Stimulated activated CD8-positive, alpha-beta memory T cell treated with anti-CD3 and anti-CD28 coated beads, Interleukin-4, amount 100 ng/mL, for 1 hour (primary cell): Measurements from ENCODE around the gene BCAN.
A peak's percentile ranks its signal among the peaks of the same experiment; 100 is the strongest.
"Not testable (repeated sequence)": the region's sequence is repeated elsewhere in the genome, so short reads cannot be mapped to it uniquely, and the experiment has no call there.

Experiments
- DNase-seq, 2 donors: peaks; one replicate each; pipeline ENCODE4 v3.0.0-alpha.2; 2020; ENCODE audit warnings: low read depth in 2 of 2, low spot score in 1 of 2

The BCAN gene, protein sequence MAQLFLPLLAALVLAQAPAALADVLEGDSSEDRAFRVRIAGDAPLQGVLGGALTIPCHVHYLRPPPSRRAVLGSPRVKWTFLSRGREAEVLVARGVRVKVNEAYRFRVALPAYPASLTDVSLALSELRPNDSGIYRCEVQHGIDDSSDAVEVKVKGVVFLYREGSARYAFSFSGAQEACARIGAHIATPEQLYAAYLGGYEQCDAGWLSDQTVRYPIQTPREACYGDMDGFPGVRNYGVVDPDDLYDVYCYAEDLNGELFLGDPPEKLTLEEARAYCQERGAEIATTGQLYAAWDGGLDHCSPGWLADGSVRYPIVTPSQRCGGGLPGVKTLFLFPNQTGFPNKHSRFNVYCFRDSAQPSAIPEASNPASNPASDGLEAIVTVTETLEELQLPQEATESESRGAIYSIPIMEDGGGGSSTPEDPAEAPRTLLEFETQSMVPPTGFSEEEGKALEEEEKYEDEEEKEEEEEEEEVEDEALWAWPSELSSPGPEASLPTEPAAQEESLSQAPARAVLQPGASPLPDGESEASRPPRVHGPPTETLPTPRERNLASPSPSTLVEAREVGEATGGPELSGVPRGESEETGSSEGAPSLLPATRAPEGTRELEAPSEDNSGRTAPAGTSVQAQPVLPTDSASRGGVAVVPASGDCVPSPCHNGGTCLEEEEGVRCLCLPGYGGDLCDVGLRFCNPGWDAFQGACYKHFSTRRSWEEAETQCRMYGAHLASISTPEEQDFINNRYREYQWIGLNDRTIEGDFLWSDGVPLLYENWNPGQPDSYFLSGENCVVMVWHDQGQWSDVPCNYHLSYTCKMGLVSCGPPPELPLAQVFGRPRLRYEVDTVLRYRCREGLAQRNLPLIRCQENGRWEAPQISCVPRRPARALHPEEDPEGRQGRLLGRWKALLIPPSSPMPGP

DNA sequence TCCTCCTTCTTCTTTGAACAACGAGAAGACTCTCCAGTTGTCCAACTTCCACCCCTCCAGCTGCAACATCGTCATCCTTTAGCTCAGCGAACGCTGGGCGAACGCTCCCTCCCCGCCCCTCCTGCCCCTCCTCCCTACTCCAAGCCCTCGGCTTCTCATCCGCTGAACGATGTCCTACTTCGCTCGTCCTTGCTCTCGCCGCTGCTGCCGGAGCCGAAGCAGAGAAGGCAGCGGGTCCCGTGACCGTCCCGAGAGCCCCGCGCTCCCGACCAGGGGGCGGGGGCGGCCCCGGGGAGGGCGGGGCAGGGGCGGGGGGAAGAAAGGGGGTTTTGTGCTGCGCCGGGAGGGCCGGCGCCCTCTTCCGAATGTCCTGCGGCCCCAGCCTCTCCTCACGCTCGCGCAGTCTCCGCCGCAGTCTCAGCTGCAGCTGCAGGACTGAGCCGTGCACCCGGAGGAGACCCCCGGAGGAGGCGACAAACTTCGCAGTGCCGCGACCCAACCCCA lies at the start of gene BCAN:
BCAN (plus strand) TSS at position 357 of the 504 bp plus-strand sequence. CDS start 3,938 bp downstream, outside the sequence.
- no peak for DNase-seq

- no peak for DNase-seq
Observed at GRCh38 chr1:156592158-156592909, 49.6 kb upstream of the BCAN start.

GRCh38 chr1:156592910-156593660 lies 48.8 kb upstream of the BCAN start:
- DNase-seq: no peak

DNA sequence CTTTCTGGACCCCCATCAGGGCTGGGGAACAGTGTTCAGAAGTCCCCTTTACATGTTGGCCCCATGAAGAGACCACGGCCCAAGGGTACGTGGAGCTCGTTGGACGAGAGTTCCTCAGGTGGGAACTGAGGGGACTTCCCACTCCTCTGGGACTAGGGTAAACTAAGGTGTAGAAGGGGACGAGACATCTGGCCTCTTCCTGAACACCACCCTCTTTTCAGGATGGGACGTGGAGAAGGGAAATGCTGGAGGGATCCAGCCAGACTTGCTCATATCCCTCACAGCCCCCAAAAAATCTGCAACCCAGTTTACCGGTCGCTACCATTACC lies 48.3 kb upstream of the BCAN start:
- DNase-seq: no peak

- DNase-seq: no peak
Observed at GRCh38 chr1:156594190-156594589, 47.7 kb upstream of the BCAN start.

DNA sequence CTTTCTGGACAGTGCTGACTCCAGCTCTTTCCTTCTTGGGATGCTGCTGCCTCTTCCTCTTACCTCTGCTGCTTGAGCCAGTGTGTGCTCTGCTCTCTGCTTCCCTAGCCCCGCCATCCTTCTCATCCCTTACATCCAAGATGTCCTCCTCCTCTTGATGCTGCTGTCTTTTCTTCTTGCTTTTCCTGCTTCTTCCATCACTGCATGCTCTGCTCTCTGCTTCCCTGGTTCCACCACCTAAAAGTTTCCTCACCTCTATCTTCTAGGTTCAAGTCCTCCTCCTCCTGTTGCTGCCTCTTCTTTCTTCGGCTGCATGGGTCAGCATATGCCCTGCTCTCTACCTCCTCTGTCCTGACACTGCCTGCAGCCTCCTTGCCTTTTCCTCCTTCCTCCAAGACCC lies 46.9 kb upstream of the BCAN start:
- DNase-seq: no peak

DNA sequence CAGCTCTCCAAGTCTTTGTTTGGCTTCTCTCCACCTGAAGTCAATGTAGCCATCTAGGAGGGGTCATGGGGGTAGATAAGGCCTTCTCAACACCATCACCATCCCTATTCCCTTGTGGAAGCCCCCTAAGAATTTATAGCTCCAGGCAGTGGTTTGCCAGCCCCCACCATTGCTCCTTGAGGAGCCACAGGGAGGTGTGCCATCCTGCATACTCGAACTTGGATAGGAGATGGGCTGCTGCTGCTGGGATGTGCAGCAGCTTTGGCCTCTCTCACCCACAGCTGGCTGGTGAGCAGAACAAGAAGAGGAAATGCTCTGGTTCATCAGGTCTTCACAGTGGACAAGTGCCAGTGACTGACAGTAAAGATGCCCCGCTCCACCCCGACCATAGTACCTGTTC lies 45.5 kb upstream of the BCAN start:
- DNase-seq: no peak

DNA sequence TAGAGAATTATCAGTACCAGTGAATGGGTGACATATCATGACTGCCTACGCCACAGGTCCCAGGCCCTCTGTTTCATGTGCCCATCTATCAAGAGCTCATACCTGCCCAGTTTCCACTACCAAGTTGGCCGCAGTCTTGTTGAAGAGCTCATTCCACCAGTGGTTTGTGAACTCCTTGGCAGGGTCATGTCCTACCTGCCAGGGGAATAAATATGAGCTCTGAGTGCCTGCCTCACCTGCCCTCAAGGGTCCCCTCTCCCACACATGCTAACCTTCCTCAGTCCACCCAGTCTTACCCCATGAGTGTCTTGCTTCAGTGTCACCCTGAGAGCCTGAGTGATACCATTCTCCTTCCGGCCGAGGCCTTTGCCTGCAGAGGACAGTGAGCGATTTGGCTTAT lies 43.8 kb upstream of the BCAN start:
- DNase-seq: no peak

DNA sequence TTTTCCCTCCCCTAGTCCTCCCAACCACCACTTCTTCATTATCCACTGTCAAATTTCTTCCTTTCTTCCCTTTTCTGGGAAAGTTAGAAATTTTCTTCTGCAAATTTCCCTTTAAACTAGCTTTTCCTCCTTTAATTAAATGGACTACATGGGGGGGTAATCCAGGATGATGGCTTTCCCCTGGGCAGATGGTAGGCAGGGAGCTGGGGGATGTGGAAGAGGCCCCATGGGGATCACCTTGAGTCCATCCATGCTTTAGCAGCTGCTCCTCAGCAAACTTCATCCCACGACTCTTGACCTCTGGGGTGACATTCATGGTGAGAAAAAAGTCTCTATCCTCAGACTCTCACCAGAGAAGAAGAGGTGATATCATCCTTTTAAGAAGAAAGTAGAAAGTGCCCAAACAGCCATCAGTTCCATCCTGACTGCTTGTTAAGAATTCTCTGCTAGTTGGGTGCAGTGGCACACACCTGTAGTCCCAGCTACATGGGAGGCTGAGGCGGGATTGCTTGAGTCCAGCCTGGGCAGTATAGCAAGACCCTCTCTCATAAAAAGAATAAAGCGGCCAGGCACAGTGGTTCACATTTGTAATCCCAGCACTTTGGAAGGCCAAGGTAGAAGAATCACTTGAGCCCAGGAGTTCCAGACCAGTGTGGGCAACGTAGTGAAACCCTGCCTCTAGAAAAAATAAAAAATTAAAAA lies 43.0 kb upstream of the BCAN start:
- DNase-seq: no peak

GRCh38 chr1:156599811-156600210 lies 42.1 kb upstream of the BCAN start:
- no peak for DNase-seq

DNA sequence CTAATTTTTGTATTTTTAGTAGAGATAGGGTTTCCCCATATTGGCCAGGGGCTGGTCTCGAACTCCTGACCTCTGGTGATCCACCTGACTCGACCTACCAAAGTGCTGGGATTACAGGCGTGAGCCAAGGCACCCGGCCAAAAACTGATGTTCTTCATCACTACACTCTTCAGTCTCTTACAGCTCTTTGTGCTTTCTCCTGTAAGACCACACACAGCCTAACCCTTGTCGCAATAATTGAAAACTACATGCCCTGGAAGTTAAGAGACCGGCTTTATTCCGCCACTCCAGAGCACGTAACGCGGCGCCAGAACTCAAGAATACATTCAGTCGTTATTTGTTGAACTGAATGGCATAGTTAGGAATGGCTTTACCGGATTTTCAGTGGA lies 41.2 kb upstream of the BCAN start:
- no peak for DNase-seq

DNA sequence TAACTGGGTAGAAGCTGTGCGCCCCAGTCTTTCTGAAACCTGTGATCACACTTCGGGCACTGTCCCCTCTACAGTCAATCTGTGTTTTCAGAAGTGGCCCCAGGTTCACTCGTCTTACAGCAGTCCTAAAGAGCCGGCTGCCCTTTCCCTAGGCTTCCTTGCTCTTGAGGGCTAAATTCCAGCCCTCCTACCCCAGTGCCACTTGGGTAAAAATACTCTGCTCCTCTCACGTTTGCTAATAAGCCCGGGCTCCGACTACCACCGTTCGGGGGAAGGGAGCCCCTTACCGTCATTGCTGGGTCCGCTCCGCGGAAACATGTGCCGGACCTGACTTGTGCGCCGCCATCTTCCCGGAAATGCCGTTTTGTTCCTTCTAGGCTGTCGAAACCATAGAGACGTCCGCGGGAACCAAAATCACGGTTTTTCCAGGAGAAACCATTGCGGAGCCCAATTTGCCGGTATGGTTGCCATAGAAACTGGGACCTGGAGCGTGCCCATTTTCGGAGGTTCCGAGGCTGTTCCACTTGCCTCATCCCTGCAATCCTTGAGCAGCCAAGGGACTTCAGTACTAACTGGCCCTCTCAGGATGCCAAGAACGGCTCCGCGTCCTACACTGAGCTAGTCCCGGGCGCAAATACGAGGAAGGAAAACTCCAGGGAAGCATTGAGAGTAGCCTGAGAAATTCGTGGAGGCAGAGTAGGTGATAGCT lies 40.6 kb upstream of the BCAN start, which contains the start of gene GPATCH4:
GPATCH4 (minus strand) TSS at position 358 of the 709 bp plus-strand sequence.
- DNase-seq: peak; percentile 47 to 54

DNA sequence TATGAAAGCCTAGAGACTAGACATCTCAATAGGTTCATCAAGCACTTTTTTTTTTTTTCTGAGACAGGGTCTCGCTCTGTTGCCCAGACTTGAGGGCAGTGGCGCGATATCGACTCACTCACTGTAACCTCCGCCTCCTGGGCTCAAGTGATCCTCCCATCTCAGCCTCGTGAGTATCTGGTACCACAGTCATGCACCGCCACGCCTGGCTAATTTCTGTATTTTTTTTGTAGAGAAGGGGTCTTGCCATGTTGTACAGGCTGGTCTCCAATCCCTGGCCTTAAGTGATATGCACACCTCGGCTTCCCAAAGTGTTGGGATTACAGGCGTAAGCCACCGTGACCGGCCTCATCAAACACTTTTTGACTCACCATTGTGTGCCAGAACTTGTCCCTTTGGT lies 40.0 kb upstream of the BCAN start:
- no peak for DNase-seq

- no peak for DNase-seq
Observed at GRCh38 chr1:156602557-156602993, 39.3 kb upstream of the BCAN start.

- not testable (repeated sequence) for DNase-seq
Observed at GRCh38 chr1:156607344-156607743, 34.6 kb upstream of the BCAN start.

DNA sequence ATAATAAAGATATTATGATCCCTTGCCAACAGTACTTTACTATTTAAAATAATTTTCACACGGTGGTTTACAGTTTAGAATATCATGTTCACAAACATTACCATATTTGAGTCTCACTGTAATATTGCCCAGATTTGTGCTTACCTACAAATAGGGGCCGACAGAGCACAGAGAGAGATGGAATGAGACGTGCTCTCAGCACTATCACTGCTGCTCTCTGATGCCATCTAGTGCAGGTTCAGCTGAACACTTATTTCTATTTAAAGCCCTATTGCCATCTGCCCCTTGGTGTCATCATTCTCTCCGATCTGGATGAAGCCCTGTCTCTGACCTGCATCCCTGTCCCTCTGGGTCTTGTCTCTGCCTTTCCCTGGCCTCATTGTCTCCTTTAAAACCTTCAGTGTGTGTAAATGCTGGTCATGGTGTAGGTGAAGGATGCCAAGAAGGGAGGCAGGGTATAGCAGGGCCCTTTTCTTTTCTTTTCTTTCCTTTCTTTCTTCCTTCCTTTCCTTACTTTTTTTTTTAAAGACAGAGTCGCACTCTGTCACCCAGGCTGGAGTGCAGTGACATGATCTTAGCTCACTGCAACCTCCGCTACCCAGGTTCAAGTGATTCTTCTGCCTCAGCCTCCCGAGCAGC lies 33.8 kb upstream of the BCAN start:
- peak in 1 of 2 donors; percentile 36 for DNase-seq

DNA sequence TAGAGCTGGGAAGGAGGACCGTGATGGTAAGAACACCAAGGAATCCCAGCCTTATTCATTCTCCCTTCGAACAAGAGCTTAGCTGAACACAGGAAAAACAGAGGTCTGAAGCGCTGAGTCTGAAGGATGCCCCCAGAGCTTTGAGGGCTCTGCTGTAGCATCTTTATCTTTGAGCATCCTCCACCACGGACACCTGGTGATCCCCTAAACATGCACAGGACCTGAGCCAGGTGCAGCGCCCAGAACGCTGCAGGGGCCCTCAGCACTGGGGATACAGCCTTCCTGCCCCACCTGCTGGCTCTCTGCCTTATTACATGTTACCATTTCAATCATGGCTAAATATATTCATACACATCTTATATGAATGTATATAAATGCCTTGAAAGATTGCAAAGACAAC lies 32.9 kb upstream of the BCAN start:
- peak in 1 of 2 donors; percentile 35 for DNase-seq

DNA sequence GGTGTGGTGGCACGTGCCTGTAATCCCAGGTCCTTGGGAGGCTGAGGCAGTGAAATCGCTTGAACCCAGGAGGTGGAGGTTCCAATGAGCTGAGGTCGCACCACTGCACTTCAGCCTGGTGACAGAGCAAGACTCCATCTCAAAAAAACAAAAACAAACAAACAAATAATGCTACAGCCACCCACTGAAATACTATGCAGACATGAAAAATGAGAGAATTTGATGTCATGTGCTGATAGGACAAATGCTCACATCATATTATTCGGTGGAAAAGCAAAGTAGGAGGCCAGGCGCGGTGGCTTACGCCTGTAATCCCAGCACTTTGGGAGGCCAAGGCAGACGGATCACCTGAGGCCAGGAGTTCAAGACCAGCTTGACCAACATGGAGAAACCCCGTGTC lies 31.8 kb upstream of the BCAN start:
- not testable (repeated sequence) for DNase-seq

- no peak for DNase-seq
Observed at GRCh38 chr1:156612666-156613065, 29.3 kb upstream of the BCAN start.
